ENCODE measurements around the gene OTUB1. TPM values are rescaled to one million over a fixed set of nuclear protein-coding genes. Genes with fewer than 3 reads are reported as not detected.

Gene OTUB1
- total RNA-seq, 2 donors from 2014 or later = 37.7 to 85.6 TPM

GRCh38 chr11:64015935-64016845, 30.0 kb downstream of the OTUB1 start:
- Histone ChIP-seq H3K4me3 (no peak overlapping the region), H3K27ac (no peak overlapping the region), H3K9me3 (no peaks in the 10 kb centered on the region), H3K27me3 (replicated peaks; ENCODE audit: insufficient read depth) (no peaks in the 10 kb centered on the region), H3K4me1 (ENCODE audit: control insufficient read depth in 1 of 2, low read depth in 2 of 2) (no peaks in the 10 kb centered on the region), H3K36me3 (no peaks in the 10 kb centered on the region)
- TF ChIP-seq, protein P1, sequence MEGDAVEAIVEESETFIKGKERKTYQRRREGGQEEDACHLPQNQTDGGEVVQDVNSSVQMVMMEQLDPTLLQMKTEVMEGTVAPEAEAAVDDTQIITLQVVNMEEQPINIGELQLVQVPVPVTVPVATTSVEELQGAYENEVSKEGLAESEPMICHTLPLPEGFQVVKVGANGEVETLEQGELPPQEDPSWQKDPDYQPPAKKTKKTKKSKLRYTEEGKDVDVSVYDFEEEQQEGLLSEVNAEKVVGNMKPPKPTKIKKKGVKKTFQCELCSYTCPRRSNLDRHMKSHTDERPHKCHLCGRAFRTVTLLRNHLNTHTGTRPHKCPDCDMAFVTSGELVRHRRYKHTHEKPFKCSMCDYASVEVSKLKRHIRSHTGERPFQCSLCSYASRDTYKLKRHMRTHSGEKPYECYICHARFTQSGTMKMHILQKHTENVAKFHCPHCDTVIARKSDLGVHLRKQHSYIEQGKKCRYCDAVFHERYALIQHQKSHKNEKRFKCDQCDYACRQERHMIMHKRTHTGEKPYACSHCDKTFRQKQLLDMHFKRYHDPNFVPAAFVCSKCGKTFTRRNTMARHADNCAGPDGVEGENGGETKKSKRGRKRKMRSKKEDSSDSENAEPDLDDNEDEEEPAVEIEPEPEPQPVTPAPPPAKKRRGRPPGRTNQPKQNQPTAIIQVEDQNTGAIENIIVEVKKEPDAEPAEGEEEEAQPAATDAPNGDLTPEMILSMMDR (IDR thresholded peaks at IDR 0.05) = no peak
- DNase-seq (ENCODE audit: low spot score) = no peak
- no peak for ATAC-seq (ENCODE audit: insufficient number of reproducible peaks, low FRiP score, low read depth)

GRCh38 chr11:64017945-64018224, 31.6 kb downstream of the OTUB1 start:
- no peaks in the 10 kb centered on the region for H3K27me3 ChIP-seq (replicated peaks; ENCODE audit: insufficient read depth)
- no peak overlapping the region for H3K4me3 ChIP-seq
- no peak overlapping the region for H3K27ac ChIP-seq
- DNase-seq (ENCODE audit: low spot score) (no peak), ATAC-seq (ENCODE audit: insufficient number of reproducible peaks, low FRiP score, low read depth) (no peak)
- H3K36me3 ChIP-seq = no peaks in the 10 kb centered on the region
- TF ChIP-seq, protein P1 (IDR thresholded peaks at IDR 0.05) = no peak
- no peaks in the 10 kb centered on the region for H3K4me1 ChIP-seq (ENCODE audit: control insufficient read depth in 1 of 2, low read depth in 2 of 2)
- no peaks in the 10 kb centered on the region for H3K9me3 ChIP-seq

- Histone ChIP-seq H3K9me3 (no peaks in the 10 kb centered on the region), H3K4me1 (ENCODE audit: control insufficient read depth in 1 of 2, low read depth in 2 of 2) (no peaks in the 10 kb centered on the region), H3K36me3 (no peaks in the 10 kb centered on the region), H3K27ac (no peak overlapping the region), H3K27me3 (replicated peaks; ENCODE audit: insufficient read depth) (no peaks in the 10 kb centered on the region), H3K4me3 (no peak overlapping the region)
- TF ChIP-seq, protein P1 (IDR thresholded peaks at IDR 0.05) = no peak
- ATAC-seq (ENCODE audit: insufficient number of reproducible peaks, low FRiP score, low read depth) = no peak
- no peak for DNase-seq (ENCODE audit: low spot score)
These were observed 32.1 kb downstream of the OTUB1 start for GRCh38 chr11:64018310-64018709.

DNA sequence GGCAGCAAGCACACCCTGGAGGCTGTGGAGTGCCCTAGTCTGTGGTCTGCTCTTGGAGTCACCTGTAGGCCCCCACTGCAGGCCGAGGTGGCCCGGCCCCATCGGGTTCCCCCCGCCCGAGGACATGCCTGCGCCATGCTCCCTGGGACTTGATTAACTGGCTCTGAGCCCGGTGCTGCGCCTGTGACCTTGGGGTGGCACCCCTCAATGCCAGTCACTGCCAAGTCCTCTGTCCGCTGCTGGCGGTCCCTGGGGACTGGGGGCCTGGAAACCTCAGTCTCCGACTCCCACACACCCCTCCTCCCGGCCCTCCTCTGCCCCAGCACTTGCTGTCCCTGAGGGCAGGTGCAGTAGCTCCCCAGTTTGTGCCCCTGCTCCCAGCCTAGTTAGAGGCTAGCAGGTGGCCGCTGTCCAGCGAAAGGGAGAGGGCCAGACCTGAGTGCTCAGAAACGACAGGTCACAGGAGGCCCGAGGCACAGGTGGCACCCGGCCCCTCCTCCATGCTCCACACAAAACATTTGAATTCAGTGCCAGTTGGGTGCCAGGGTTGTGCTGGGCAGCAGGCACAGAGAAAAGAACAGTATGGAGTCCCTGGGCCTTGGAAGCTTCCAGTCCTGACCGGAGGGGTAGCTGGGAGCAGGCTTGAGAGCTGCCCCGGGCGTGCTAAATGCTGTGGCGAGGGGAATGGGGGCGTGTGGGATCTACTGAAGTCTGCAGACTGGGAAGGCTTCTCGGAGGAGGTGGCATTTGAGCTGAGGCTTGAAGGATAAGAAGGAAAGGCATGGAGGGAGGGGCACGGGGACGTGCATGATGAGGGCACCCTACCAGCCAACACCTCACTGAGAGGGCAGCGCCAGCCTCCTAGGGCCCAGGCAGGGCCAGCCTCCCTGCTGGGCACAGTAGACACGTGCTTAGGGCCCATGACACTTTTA, 33.1 kb downstream of the OTUB1 start:
- no peaks in the 10 kb centered on the region for H3K36me3 ChIP-seq
- H3K27me3 ChIP-seq (replicated peaks; ENCODE audit: insufficient read depth) = no peaks in the 10 kb centered on the region
- H3K27ac ChIP-seq = no peak overlapping the region
- DNase-seq (ENCODE audit: low spot score) (no peak), ATAC-seq (ENCODE audit: insufficient number of reproducible peaks, low FRiP score, low read depth) (no peak)
- no peak overlapping the region for H3K4me3 ChIP-seq
- no peaks in the 10 kb centered on the region for H3K9me3 ChIP-seq
- H3K4me1 ChIP-seq (ENCODE audit: control insufficient read depth in 1 of 2, low read depth in 2 of 2) = no peaks in the 10 kb centered on the region
- TF ChIP-seq, protein P1 (IDR thresholded peaks at IDR 0.05) = no peak

All from thoracic aorta (tissue), 2 donors.